GM19240 (cell line): ENCODE measurements around the gene SLC6A6.

Source experiments
- DNase-seq: peaks from one replicate; pipeline ENCODE4 v3.0.0; 2011; ENCODE audit warnings: low spot score; ENCODE audit not compliant: insufficient read length

SLC6A6 gene

GRCh38 chr3:14536837-14537589, 134.6 kb downstream of the SLC6A6 start:
- no peak for DNase-seq

DNA sequence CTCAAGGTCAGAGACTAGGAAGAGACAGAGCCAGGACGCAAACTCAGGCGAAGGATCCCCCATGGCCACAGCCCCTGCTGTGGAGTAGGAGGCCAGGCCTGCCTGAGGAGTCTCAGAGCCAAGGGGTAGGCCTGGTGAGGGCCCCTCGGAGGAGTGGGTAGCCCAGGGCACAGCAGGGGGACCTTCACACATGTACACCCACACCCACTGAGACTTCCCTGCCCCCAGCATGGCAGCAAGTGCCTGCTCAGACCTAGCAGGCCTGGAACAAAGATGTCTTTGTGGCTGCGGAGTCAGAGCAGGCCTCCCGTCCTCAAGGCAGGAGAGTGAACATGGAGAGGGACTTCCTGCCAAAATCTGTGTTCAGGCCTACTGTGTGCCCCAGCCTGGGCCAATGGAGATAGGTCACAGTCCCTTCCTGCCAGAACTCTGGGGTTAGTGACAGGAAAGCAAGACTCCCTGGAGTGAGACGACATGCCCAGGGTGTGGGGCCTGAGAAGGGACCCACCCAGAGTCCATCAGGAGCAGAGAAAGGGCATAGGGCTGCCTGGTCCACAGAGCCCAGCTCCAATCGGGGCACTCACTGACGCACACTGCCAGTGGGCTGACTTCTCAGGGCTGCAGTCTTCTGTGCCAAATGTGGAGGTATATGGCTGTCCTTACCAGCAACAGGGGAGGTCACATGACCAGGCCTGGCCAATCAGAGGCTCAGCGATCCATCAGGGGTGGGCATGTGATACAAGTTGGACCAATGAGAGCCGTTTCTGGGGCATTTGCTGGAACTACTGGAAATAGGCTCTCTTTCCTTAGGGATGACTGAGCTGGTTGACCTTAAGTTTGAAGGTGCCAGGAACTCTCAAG, 135.4 kb downstream of the SLC6A6 start:
- no peak for DNase-seq

GRCh38 chr3:14538451-14539088, 136.2 kb downstream of the SLC6A6 start:
- no peak for DNase-seq
